PFSK-1 (cell line): Measurements from ENCODE around the gene NEURL4.

Experiments
- POLR2AphosphoS5 ChIP-seq: IDR thresholded peaks from 2 replicates; pipeline ENCODE4 v1.6.1; 2012; ENCODE audit warnings: low read depth, mild to moderate bottlenecking, control low read depth, low read length, moderate library complexity
- SIN3A ChIP-seq: IDR thresholded peaks from 2 replicates; pipeline ENCODE4 v1.6.1; 2012; ENCODE audit warnings: mild to moderate bottlenecking, low read length, moderate library complexity, borderline replicate concordance; ENCODE audit not compliant: insufficient read depth

DNA sequence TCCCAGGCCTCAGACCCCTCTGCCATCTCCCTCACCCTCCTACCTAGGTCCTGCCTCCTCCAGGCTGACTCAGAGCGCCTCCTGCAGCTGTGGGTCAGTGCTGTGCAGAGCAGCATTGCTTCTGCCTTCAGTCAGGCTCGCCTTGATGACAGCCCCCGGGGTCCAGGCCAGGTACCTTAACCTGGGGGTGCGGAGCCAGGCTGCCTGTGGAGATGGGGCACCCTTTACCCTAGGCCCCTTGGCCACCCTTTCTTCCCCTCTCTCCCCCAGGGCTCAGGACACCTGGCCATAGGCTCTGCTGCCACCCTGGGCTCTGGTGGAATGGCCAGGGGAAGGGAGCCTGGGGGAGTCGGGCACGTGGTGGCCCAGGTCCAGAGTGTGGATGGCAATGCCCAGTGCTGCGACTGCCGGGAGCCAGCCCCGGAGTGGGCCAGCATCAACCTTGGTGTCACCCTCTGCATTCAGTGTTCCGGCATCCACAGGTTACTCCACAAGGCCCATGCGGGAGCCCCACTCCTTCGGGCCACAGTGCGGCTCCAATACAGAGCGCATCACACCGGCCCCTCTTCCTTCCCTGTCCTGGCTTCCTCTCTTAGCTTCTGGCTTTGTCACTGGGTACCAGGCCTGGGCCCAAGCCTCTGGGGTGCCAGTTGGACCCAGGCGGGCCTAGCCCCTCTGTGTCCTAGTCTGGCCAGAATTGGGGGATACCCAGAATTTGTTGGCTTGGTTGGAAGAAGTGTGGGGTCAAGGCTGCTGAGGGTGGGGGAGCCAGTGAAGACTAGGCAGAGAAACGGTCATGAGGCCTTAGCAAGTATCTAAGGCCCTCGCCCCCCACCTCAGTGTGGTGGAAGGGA lies 17.9 kb upstream of the NEURL4 start:
- TF ChIP-seq POLR2AphosphoS5 (no peak), SIN3A (no peak)
